ENCODE data around the gene ZNF222.

The ZNF222 gene

DNA sequence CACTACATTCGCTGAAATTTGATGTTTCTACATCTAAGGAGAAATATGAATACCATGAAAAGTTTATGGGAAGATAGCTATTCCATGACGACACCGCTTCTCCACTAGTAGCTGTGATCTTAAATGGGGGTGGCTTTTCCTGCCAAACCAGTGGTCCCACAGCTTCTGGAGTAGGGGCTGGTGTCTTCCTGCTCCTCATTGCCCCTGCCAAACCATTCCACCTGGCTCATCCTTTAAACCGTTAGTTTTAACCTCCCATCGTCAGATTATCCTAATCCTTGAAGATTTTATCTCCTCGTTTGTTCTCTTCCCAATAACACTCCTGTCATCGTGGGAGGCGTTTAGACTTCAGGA, 23.0 kb upstream of the ZNF222 start:
- peak overlapping the region; percentile 80 for H3K4me3 ChIP-seq (ENCODE audit: insufficient read depth, low read length, poor library complexity, severe bottlenecking)
- H3F3A ChIP-seq (ENCODE audit: insufficient read depth) = no peaks in the 10 kb centered on the region
- H3K4me2 ChIP-seq (ENCODE audit: low read depth, low read length, poor library complexity, severe bottlenecking) = peak overlapping the region; percentile 55
- peak overlapping the region; percentile 59 for H3K9ac ChIP-seq (ENCODE audit: low read length)
- no peak overlapping the region for H3K27ac ChIP-seq (ENCODE audit: low read depth, low read length)
- no peaks in the 10 kb centered on the region for H3K9me2 ChIP-seq (replicated peaks; ENCODE audit: insufficient read depth, low read length)
- no peaks in the 10 kb centered on the region for H4K20me1 ChIP-seq (ENCODE audit: low read depth, low read length)
- H3K79me2 ChIP-seq (ENCODE audit: insufficient read depth, low read length) = peaks cover 4% of the 10 kb centered on the region; the same call in 1 of the 2 replicates
- H3K36me3 ChIP-seq (ENCODE audit: low read length) = 0 out of 2 replicates have a peak, but pooled peaks cover 2% of the 10 kb centered on the region
- H3K27me3 ChIP-seq (ENCODE audit: low read length) = no peaks in the 10 kb centered on the region
- TF ChIP-seq EZH2phosphoT487 (conservative IDR thresholded peaks at IDR 0.05; ENCODE audit: low read length) = no peak
- TF ChIP-seq, protein P1, sequence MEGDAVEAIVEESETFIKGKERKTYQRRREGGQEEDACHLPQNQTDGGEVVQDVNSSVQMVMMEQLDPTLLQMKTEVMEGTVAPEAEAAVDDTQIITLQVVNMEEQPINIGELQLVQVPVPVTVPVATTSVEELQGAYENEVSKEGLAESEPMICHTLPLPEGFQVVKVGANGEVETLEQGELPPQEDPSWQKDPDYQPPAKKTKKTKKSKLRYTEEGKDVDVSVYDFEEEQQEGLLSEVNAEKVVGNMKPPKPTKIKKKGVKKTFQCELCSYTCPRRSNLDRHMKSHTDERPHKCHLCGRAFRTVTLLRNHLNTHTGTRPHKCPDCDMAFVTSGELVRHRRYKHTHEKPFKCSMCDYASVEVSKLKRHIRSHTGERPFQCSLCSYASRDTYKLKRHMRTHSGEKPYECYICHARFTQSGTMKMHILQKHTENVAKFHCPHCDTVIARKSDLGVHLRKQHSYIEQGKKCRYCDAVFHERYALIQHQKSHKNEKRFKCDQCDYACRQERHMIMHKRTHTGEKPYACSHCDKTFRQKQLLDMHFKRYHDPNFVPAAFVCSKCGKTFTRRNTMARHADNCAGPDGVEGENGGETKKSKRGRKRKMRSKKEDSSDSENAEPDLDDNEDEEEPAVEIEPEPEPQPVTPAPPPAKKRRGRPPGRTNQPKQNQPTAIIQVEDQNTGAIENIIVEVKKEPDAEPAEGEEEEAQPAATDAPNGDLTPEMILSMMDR (IDR thresholded peaks at IDR 0.05; ENCODE audit: insufficient read depth, low read length, poor library complexity, severe bottlenecking) = no peak
- H3K9me3 ChIP-seq (ENCODE audit: insufficient read depth, low read length) = no peaks in the 10 kb centered on the region
- peak overlapping the region; percentile 82 for H2AFZ ChIP-seq (ENCODE audit: low read depth, low read length, severe bottlenecking)

DNA sequence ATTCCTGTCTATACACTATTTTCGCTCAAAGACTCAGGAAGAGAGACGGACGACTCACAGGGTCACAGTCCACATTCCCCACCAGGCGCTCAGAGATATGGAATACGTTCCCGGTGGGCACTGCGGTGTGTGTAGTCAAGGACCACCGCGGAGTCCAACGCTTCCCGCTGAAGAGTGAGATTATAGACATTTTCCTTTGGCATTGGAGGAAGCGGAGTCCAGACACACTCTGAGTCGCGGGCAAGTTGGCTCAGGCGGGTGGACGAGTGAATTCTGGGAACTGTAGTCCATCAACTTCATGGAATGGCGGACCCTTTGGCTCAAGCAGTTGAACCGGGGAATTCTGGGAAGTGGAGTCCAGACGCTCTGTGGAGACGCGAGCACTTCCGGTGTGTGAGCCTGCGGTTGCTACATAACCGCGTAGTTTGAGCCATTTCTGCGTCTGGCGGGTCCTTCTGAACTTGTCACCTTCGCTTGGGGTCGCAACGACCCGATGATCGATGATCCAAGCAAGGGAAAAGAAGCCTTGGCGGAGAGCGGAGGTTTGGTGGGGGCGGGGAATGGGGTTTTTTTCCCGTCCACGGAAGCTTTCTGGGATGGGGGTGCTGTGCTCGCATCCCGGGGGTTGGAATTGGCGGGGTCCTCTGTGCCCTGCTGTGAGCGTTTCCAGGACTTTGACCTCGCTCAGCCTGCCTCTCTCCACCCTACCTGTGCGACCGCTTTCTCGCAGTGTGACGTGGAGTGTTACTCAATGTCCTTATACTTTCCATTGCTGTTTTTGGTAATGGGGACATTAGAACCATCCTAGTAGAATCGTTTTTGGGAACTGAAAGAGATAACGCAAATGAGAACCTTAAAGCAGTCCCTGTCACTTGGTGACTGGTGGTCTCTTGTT, 22.4 kb upstream of the ZNF222 start, which contains the start of gene ZNF230:
ZNF230 (plus strand) TSS at position 392 of the 895 bp plus-strand sequence. CDS start 4,122 bp downstream, outside the sequence.
- Histone ChIP-seq H3K9me3 (ENCODE audit: insufficient read depth, low read length) (no peaks in the 10 kb centered on the region), H3K9ac (ENCODE audit: low read length) (peak within 1 kb of the TSS; percentile 59), H3F3A (ENCODE audit: insufficient read depth) (no peaks in the 10 kb centered on the region), H3K36me3 (ENCODE audit: low read length) (0 out of 2 replicates have a peak, but pooled peaks cover 2% of the 10 kb centered on the region), H3K4me2 (ENCODE audit: low read depth, low read length, poor library complexity, severe bottlenecking) (peak within 1 kb of the TSS; percentile 55), H3K9me2 (replicated peaks; ENCODE audit: insufficient read depth, low read length) (no peaks in the 10 kb centered on the region), H3K79me2 (ENCODE audit: insufficient read depth, low read length) (peaks cover 4% of the 10 kb centered on the region; the same call in 1 of the 2 replicates), H3K27ac (ENCODE audit: low read depth, low read length) (0 out of 2 replicates have a peak within 1 kb of the TSS, but pooled peaks have one; percentile 5), H3K4me3 (ENCODE audit: insufficient read depth, low read length, poor library complexity, severe bottlenecking) (peak within 1 kb of the TSS; percentile 80), H3K27me3 (ENCODE audit: low read length) (no peaks in the 10 kb centered on the region), H2AFZ (ENCODE audit: low read depth, low read length, severe bottlenecking) (peak within 1 kb of the TSS; percentile 82), H4K20me1 (ENCODE audit: low read depth, low read length) (no peaks in the 10 kb centered on the region)
- TF ChIP-seq, protein P1 (IDR thresholded peaks at IDR 0.05; ENCODE audit: insufficient read depth, low read length, poor library complexity, severe bottlenecking) = no peak
- TF ChIP-seq EZH2phosphoT487 (conservative IDR thresholded peaks at IDR 0.05; ENCODE audit: low read length) = no peak

DNA sequence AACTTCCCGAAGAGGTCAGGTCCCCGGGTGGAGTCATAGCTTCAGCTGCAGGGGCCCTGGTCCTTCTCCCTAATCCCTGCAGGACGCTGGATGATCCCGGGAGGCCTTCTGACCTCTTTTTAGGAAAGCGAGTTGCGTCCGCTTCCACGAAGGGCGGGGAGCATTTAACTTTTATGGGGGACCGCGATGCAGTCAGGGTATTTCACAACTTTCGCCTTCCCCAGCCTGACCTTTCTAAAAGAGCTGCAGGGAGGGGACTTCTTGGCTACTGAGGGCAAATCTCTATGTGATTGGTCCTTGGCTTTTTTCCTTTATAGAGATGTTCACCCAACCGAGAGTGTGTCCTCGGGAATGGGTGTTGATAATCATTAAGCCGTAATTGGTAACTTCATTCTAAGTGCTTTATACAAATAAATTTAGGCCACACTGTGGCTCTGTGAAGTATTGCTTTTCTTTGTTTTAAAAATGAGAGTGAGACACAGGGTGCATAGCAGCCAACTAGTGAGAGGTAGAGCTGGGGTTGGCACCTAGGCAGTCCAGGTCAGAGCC, 21.6 kb upstream of the ZNF222 start:
- Histone ChIP-seq H2AFZ (ENCODE audit: low read depth, low read length, severe bottlenecking) (peak overlapping the region; percentile 82), H3K9me3 (ENCODE audit: insufficient read depth, low read length) (no peaks in the 10 kb centered on the region; the same call in 1 of the 2 replicates), H3K27me3 (ENCODE audit: low read length) (no peaks in the 10 kb centered on the region), H3K4me2 (ENCODE audit: low read depth, low read length, poor library complexity, severe bottlenecking) (peak overlapping the region; percentile 55), H3K36me3 (ENCODE audit: low read length) (peaks cover 9% of the 10 kb centered on the region), H3K4me3 (ENCODE audit: insufficient read depth, low read length, poor library complexity, severe bottlenecking) (peak overlapping the region; percentile 80), H3F3A (ENCODE audit: insufficient read depth) (no peaks in the 10 kb centered on the region), H3K27ac (ENCODE audit: low read depth, low read length) (no peak overlapping the region), H3K9ac (ENCODE audit: low read length) (peak overlapping the region; percentile 59), H4K20me1 (ENCODE audit: low read depth, low read length) (no peaks in the 10 kb centered on the region), H3K79me2 (ENCODE audit: insufficient read depth, low read length) (peaks cover 4% of the 10 kb centered on the region; the same call in 1 of the 2 replicates), H3K9me2 (replicated peaks; ENCODE audit: insufficient read depth, low read length) (no peaks in the 10 kb centered on the region)
- TF ChIP-seq EZH2phosphoT487 (conservative IDR thresholded peaks at IDR 0.05; ENCODE audit: low read length) = no peak
- TF ChIP-seq, protein P1 (IDR thresholded peaks at IDR 0.05; ENCODE audit: insufficient read depth, low read length, poor library complexity, severe bottlenecking) = peak; percentile 12
